Activated T-helper 1 cell treated with anti-CD3 and anti-CD28 coated beads, Interleukin-12 subunit alpha, Interleukin-12 subunit beta, Interleukin-2, Interleukin-4 antibody, amounts not matched to agents 30 ng/mL and 10 ng/mL and 1 ng/mL, durations not matched to agents 14 hours and 24 hours and 36 hours (primary cell): ENCODE measurements around the gene SUPT3H. TPM values are rescaled to one million over a fixed set of nuclear protein-coding genes. Genes with fewer than 3 reads are reported as not detected.

Source experiments
- DNase-seq: peaks from one replicate; pipeline ENCODE4 v3.0.0; 2021; ENCODE audit warnings: low spot score
- H3K27ac Mint-ChIP-seq: one replicate; pipeline ENCODE4 v1.8.0; 2021; ENCODE audit warnings: mild to moderate bottlenecking, mixed read lengths
- H3K27me3 Mint-ChIP-seq: one replicate; pipeline ENCODE4 v1.8.0; 2022; ENCODE audit warnings: mild to moderate bottlenecking, moderate library complexity, mixed read lengths; ENCODE audit not compliant: insufficient read depth
- H3K36me3 Mint-ChIP-seq: one replicate; pipeline ENCODE4 v1.8.0; 2021; ENCODE audit warnings: low read depth, mixed read lengths
- H3K4me1 Mint-ChIP-seq: one replicate; pipeline ENCODE4 v1.8.0; 2021; ENCODE audit warnings: low read depth, mixed read lengths
- H3K4me3 Mint-ChIP-seq: one replicate; pipeline ENCODE4 v1.8.0; 2021; ENCODE audit warnings: mild to moderate bottlenecking, moderate library complexity, mixed read lengths
- H3K9me3 Mint-ChIP-seq: one replicate; pipeline ENCODE4 v1.8.0; 2021; ENCODE audit warnings: mixed read lengths
- intact Hi-C: fragments of 100-400 bp; cut with micrococcal nuclease; formaldehyde crosslinking; loops from one replicate; pipeline ENCODE4 v1.15.1; 2024
- total RNA-seq: library from RNA; stranded (reverse); gene quantifications from 2 replicates; pipeline ENCODE4 v1.2.3, GENCODE V29; 2022

The SUPT3H gene
- total RNA-seq, 1 donor from 2014 or later, result 11.0 TPM

- no peak overlapping the region for H3K4me3 Mint-ChIP-seq
- H3K27ac Mint-ChIP-seq, result no peak overlapping the region
- DNase-seq, result no peak
- H3K9me3 Mint-ChIP-seq, result peaks cover 4% of the 10 kb centered on the region
- peaks cover 9% of the 10 kb centered on the region for H3K4me1 Mint-ChIP-seq
- intact Hi-C loops, result no loop called here
- H3K27me3 Mint-ChIP-seq, result no peaks in the 10 kb centered on the region
- no peaks in the 10 kb centered on the region for H3K36me3 Mint-ChIP-seq
These were observed 589.2 kb downstream of the SUPT3H start for GRCh38 chr6:44788387-44788981.

- intact Hi-C loops, result no loop called here
- Mint-ChIP-seq H3K27ac (no peak overlapping the region), H3K4me3 (peak overlapping the region; percentile 13), H3K36me3 (no peaks in the 10 kb centered on the region), H3K4me1 (peaks cover 9% of the 10 kb centered on the region), H3K9me3 (peaks cover 4% of the 10 kb centered on the region), H3K27me3 (no peaks in the 10 kb centered on the region)
- no peak for DNase-seq
These were observed 590.4 kb downstream of the SUPT3H start for GRCh38 chr6:44787254-44787834.

GRCh38 chr6:44785130-44785529 lies 592.6 kb downstream of the SUPT3H start:
- Mint-ChIP-seq H3K27me3 (no peaks in the 10 kb centered on the region), H3K4me3 (no peak overlapping the region), H3K9me3 (peaks cover 4% of the 10 kb centered on the region), H3K36me3 (no peaks in the 10 kb centered on the region), H3K4me1 (peaks cover 9% of the 10 kb centered on the region), H3K27ac (no peak overlapping the region)
- intact Hi-C loops, result no loop called here
- no peak for DNase-seq

GRCh38 chr6:44784195-44784594 lies 593.5 kb downstream of the SUPT3H start:
- no peak for DNase-seq
- intact Hi-C loops, result no loop called here
- H3K9me3 Mint-ChIP-seq, result peaks cover 4% of the 10 kb centered on the region

GRCh38 chr6:44782892-44783291 lies 594.8 kb downstream of the SUPT3H start:
- Mint-ChIP-seq H3K27me3 (no peaks in the 10 kb centered on the region), H3K9me3 (peaks cover 4% of the 10 kb centered on the region), H3K4me1 (peaks cover 8% of the 10 kb centered on the region), H3K36me3 (no peaks in the 10 kb centered on the region), H3K27ac (no peak overlapping the region), H3K4me3 (no peak overlapping the region)
- DNase-seq, result no peak
- intact Hi-C loops, result no loop called here

More at GRCh38 chr6:44784195-44784594, 593.5 kb downstream of the SUPT3H start:
- Mint-ChIP-seq H3K27ac (no peak overlapping the region), H3K27me3 (no peaks in the 10 kb centered on the region), H3K4me3 (no peak overlapping the region), H3K36me3 (no peaks in the 10 kb centered on the region), H3K4me1 (peaks cover 9% of the 10 kb centered on the region)

- Mint-ChIP-seq H3K36me3 (no peaks in the 10 kb centered on the region), H3K4me3 (no peak overlapping the region), H3K27ac (no peak overlapping the region), H3K4me1 (no peaks in the 10 kb centered on the region), H3K27me3 (no peaks in the 10 kb centered on the region), H3K9me3 (peaks cover 4% of the 10 kb centered on the region)
- intact Hi-C loops, result no loop called here
- DNase-seq, result no peak
These were observed 595.7 kb downstream of the SUPT3H start for GRCh38 chr6:44781912-44782597.

GRCh38 chr6:44780161-44780560 lies 597.6 kb downstream of the SUPT3H start:
- intact Hi-C loops, result no loop called here
- Mint-ChIP-seq H3K4me1 (no peaks in the 10 kb centered on the region), H3K27me3 (no peaks in the 10 kb centered on the region), H3K9me3 (peaks cover 1% of the 10 kb centered on the region), H3K36me3 (no peaks in the 10 kb centered on the region), H3K27ac (no peak overlapping the region), H3K4me3 (no peak overlapping the region)
- DNase-seq, result no peak

GRCh38 chr6:44779130-44779826 lies 598.5 kb downstream of the SUPT3H start:
- intact Hi-C loops, result no loop called here
- H3K9me3 Mint-ChIP-seq, result peaks cover 5% of the 10 kb centered on the region
- no peak overlapping the region for H3K27ac Mint-ChIP-seq
- no peaks in the 10 kb centered on the region for H3K36me3 Mint-ChIP-seq
- no peaks in the 10 kb centered on the region for H3K4me1 Mint-ChIP-seq
- no peak for DNase-seq
- no peak overlapping the region for H3K4me3 Mint-ChIP-seq
- no peaks in the 10 kb centered on the region for H3K27me3 Mint-ChIP-seq

Other genes starting within 250 kb of the SUPT3H start
- gene RUNX2, start 49.6 kb downstream of the SUPT3H start, total RNA-seq, result 12.7 TPM in 2 replicates